Mucosa of gallbladder (tissue), 1 donor: ENCODE data around the gene LIFR. TPM values are rescaled to one million over a fixed set of nuclear protein-coding genes. Genes with fewer than 3 reads are reported as not detected.
"Not testable (repeated sequence)": the region's sequence is repeated elsewhere in the genome, so short reads cannot be mapped to it uniquely, and the experiment has no call there.

Experiments used
- DNase-seq: peaks from one replicate; pipeline ENCODE4 v3.0.0-alpha.2; 2020; ENCODE audit warnings: low spot score
- total RNA-seq: library from RNA; stranded (reverse); gene quantifications from one replicate; pipeline ENCODE4 v1.2.1, GENCODE V29; 2021
- donor health status: DM: no; HTN: no; CAD: no.

Gene LIFR, protein sequence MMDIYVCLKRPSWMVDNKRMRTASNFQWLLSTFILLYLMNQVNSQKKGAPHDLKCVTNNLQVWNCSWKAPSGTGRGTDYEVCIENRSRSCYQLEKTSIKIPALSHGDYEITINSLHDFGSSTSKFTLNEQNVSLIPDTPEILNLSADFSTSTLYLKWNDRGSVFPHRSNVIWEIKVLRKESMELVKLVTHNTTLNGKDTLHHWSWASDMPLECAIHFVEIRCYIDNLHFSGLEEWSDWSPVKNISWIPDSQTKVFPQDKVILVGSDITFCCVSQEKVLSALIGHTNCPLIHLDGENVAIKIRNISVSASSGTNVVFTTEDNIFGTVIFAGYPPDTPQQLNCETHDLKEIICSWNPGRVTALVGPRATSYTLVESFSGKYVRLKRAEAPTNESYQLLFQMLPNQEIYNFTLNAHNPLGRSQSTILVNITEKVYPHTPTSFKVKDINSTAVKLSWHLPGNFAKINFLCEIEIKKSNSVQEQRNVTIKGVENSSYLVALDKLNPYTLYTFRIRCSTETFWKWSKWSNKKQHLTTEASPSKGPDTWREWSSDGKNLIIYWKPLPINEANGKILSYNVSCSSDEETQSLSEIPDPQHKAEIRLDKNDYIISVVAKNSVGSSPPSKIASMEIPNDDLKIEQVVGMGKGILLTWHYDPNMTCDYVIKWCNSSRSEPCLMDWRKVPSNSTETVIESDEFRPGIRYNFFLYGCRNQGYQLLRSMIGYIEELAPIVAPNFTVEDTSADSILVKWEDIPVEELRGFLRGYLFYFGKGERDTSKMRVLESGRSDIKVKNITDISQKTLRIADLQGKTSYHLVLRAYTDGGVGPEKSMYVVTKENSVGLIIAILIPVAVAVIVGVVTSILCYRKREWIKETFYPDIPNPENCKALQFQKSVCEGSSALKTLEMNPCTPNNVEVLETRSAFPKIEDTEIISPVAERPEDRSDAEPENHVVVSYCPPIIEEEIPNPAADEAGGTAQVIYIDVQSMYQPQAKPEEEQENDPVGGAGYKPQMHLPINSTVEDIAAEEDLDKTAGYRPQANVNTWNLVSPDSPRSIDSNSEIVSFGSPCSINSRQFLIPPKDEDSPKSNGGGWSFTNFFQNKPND
- total RNA-seq: 58.0 TPM

DNA sequence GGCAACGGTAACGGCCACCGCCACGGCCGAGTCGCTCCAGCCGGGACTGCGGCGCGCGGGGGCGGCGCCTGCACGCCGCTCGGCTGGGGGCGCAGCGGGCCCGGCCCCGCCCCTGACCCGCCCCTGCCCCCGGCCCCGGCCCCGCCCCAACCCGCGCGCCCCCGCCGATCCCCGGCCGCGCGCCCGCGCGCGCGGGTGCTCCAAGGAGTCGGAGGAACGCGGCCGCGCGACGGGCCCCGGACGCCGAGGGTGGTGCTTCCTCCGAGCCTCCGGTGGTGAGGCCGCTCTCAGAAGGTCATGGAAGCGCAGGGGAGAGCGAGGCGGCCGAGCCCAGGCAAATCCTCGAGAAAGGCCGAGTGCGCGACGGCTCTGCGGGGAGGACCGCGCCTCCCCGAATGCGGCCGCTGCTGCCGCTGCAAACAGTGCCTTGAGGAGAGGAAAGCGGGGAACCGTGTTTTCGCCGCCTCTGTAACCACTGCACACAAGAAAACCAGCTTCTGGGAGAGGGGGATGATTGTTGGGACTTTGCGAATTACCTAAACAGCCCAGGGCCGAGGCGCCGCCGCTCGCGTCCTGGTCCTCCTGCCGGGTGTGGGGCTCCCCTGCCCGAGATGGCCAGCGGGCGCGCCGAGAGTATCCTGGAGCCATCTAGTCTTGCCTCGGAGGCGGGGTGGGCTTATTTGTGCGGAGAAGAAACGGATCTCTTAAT lies at the start of gene LIFR:
TSS of gene LIFR (minus strand) at position 48 of the 709 bp plus-strand sequence. CDS start 25,999 bp downstream, outside the sequence.
- DNase-seq: peak; percentile 80

DNA sequence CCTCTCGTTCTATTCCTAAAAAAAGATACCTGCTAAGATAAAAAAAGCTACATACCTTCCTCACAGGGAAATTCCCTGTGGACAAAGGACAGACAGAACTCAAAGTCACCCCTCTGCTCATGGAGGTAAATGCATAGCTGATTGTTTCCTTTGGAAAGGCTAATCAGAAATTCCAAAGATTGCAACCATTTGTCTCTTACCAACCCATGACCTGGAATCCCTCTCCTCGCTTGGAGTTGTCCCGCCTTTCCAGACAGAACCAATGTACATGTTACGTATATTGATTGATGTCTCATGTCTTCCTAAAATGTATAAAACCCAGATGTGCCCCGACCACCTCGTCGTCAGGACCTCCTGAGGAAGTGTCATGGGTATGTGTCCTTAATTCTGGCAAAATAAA lies 49.2 kb upstream of the LIFR start:
- DNase-seq: no peak

DNA sequence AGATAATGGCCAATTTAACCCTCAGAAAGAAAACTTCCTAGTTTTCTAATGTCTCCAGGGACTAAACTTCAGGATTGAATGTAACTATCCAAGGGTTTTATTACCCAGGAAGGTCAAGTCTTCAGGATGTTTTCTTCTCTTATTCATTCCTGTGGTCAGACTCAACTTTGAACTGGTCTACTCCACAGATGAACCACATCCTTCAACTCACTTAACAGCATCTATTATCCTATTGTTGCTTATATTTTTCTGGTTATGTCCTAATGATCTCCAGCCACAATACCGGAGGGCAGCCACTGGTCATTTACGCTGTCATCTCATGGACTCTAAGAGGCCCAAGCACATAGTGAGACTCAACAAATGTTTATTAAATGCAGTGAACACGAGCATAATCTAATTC lies 47.2 kb upstream of the LIFR start:
- no peak for DNase-seq

DNA sequence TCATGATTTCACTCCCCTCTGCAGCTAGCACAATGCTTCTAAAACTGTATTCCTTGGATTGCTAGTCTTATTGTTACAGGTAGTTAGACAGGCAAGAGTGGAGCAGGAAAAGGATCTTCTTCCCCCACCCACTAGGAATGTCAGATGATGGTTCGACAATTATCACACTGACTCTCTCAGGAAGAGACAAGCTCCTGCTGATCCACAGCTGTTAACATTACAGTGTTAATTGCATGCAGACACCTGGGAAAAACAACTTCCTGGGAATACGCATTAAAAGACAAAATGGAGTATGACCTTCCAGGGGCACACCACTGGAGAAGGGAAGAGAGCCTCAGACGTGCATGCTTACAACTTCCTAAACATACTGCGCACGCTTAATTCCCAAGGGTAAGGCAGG lies 46.2 kb upstream of the LIFR start:
- no peak for DNase-seq

DNA sequence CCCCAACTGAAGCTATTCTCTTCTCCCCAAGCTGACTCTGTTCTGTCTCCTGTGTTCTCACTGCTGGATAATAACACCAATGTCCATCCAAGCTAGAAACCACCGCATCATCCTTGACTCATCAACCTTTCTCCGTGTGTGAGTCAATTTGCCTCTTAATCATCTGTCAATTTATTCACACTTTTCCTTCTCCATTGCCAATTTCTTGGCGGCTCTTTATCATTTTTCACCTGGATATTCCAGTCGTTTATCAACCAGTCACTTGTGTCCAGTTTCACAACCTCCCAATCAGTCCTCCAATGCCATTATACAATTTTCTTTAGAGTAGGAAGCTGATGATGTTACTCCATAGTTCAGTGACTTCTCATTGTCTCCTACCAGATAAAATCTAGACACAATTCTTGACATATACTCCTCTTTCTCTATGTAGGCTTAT lies 45.4 kb upstream of the LIFR start:
- DNase-seq: no peak

DNA sequence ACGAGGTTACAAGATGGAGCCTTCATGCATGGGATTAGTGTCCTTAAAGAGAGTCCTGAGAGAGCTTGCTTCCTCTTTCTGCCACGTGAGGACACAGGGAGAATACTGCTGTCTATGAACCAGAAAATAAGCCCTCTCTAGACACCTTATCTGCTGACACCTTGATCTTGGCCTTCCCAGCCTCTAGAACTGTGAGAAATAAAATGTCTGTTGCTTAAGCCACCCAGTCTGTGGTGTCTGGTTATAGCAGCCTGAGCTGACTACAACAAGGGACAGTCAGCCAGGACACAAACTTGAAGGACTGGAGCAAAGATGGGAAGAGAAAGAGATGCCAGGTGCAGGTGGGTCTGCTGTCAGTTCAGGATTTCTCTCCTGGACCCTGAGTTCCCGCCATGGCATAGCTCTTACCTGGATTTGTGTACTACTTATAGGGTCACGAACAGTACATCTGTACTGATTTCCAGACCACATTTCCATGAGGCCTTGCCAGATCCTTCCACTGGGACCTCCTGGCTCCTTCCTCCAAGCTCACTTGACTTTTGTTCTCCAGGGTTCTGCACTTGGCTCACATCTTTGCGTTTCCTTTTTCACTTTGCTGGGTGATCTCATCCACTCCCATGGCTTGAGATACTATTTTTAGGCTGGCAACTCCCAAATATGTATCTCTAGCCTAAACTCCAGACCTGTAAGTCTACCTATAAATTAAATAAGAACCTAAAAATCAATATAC lies 44.9 kb upstream of the LIFR start:
- no peak for DNase-seq

DNA sequence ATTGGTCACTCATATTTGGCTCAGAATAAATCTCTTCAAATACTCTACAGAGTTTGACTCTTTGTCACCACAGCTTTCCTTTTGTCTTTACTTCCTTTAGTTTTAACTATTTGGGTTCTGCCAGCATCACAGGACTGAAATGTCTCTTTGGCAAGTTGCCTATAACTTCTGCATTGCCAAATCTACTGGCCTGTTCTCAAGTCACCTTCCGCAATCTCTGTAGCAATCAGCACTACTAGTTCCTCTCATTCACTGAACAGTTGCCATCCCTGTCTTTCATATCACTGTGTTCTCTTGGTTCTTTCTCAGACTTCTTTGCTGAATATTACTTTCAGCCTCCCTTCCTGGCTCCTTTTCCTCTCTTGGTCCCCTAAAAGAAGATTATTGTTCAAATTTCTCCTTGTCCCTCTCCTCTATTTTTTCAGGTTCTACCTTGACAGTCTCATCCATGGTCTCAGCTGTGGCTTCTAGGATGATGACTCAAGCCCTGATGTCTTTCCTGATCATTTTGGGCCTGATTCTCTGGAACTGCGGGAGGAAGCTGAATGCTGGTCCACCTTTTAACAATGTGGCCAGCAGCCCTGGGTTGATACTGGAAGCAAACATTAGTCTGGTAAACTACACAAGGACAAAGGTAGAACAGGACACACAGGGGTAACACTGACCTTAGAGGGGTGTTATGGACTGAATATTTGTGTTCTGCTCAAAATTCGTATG lies 44.0 kb upstream of the LIFR start:
- DNase-seq: no peak

DNA sequence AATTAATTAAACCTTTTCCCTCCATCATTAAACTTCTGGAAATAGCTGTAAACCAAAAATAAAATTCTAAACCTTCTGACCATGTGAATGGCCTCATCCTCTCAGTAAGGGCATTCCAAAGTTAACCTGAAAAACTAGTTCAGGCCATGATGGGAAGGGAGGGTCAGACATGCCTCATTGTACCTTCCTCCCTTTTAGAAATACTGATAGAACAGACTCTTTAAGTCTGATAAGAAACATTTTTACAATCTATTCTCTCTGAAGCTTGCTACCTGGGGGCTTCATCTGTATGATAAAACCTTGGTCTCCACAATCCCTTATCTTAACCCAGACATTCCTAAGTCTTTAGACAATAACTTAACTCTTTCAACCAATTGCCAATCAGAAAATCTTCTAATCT lies 43.3 kb upstream of the LIFR start:
- DNase-seq: not testable (repeated sequence)

DNA sequence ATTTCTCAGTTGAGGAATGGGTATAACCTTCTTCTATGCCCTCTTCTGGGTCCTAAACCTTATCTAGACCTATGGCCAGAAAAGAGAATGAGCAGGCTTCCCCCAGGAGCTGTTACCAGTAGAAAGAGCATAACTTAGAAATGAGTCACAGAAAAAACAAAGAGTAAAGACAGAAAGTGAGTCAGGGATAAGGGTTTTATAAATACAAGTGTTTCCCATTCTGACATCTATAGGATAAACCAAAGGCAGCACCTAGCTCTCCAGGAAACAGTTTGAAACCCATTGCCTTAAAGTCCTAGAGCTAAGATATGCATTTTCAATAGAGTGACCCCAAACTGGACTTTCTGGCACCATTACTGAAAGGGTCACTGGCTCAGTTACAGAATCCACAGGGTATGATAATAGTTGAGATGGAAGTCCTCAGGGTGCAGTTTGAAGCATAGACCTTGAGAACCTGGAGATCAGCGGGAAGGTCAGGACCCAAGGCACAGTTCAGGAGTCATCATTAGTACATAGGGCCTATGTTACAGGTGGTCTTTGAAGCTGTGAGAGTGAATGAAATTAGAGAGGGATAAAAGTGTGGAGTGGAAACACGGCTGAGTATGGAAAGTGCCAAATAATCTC lies 42.7 kb upstream of the LIFR start:
- no peak for DNase-seq

DNA sequence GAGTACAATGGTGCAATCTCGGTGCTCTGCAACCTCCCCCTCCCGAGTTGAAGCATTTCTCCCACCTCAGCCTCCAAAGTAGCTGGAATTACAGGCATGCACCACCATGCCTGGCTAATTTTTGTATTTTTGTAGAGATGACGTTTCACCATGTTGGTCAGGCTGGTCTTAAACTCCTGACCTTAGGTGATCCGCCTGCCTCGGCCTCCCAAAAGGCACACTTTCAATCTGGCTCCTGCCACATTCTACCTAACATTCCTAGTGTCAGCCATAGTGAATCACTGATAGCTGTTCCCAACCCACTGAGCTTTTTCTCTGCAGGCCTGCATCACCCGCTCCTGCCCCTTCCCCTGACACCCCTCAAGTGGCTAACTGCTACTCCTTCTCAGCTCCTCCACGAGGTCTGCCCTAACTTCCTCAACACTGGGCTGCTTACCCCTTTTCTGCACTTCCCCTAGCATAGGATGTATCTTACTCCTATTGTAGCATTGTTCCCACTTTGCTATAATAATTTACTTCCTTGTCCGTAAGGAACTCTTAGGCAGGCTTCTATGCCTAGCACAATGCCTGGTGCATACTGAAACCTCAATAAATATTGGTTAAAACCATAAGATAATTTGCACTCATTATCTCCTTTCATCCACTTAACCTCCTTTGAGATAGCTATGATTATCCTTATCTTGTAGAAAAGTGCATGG lies 42.0 kb upstream of the LIFR start:
- no peak for DNase-seq

DNA sequence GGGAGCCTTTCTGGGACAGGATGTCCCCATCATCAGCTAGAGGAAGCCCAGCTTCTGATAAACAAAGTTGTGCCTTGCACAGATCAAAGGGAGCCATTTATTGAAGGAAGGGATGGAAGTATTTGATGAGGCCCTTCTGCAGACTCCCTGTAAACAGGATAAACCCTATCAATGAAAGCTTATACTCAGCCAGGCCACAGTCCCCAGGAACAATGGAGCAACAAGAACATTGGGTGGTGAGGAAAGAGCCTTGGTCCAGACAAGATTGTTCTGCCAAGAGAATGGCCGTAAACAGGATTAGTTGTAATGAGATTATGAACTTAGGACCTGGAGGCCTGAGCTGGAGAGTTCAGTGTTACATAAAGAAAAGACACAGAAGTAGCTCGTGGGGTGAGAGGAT lies 40.5 kb upstream of the LIFR start:
- no peak for DNase-seq

DNA sequence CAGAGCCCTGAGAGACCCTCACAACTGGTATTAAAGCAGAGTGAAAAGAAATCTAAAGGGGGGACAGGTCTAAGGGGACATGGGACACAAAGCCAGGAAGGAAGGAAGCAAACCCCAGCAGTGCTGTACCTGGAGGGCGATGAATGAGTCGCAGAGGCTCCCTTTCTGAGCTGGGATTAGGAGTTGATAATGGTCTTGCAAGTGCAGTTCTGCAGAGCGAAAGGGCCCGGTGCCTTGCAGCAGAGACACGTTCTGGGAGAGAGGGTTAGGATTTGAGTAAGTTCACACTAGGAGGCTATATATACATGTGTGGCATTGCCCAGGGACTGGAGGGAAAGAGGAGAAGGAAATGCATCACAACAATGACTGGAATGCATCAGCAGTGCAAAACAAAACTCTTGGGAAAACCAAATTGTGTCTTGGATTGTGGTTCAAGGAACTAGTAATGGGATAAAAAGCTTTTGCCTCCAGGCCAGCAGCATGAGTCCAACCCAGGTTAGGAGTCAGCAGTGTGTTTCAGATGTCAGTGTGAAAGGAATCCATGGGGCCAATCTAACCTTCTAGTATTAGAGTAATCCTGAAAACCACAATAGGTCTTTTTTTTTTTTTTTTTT lies 38.8 kb upstream of the LIFR start:
- DNase-seq: no peak

DNA sequence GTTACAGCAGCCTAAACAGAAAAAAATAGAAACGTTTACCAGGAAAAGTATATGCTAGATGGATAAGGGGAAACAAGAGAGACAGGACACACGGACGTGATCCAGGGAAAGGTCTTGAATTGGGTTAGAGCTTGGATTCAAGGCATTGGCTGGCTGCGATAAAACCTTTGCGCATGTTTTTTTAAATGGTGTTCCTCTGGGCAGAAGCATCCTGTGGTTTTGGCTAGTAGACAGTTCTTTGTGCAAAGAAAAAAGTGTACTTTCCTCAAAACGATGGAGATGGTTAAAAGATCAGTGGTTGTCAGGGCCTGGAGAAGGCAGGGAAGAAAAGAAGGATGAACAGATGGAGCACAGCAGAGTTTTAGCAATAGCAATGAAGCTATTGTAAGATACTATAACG lies 37.5 kb upstream of the LIFR start:
- no peak for DNase-seq

DNA sequence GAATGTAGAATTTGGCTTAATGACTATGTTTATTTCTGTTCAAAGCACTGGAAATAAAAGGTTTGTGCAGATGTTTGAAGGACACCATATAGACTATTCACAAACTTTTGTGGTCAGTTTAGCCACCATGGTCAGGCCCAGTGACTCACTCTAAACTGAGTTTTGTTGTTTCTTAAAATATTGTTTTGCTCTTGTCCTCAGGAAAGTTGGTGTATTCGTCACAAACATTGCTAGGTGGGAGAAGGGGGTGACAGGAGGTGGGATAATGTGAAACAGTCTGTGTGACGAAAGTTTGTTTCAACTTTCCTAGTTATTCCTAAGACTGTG lies 35.0 kb upstream of the LIFR start:
- DNase-seq: no peak

DNA sequence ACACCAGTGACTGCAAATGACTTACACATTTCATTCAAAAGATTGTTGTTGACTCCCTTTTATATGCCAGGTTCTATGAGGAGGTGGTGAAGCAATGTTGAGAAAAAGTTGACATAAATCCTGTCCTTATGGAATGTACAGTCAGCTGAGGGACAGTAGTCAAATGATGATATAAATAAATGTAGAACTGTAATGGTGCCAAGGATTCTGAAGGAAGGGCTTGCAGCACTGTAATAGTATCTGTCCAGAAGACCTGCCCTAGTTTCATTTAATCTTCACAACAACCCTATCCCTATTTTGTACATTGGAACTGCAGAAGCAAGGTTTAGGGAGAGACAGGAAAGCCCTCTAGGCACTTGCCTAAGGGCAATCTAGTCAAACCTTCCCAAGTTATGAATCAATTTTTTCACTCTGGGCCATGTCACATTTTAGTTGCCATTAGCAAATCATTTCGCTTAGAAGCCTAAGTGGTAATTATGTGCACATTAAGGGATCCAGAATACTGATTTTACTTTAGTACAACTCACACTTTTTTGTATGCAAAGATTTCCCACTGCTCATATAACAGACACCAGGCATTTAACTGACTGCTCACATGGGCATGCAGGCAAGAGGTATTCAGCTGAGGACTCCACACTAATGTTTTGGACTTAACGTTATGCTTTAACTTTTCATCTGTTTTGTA lies 34.5 kb upstream of the LIFR start:
- no peak for DNase-seq

DNA sequence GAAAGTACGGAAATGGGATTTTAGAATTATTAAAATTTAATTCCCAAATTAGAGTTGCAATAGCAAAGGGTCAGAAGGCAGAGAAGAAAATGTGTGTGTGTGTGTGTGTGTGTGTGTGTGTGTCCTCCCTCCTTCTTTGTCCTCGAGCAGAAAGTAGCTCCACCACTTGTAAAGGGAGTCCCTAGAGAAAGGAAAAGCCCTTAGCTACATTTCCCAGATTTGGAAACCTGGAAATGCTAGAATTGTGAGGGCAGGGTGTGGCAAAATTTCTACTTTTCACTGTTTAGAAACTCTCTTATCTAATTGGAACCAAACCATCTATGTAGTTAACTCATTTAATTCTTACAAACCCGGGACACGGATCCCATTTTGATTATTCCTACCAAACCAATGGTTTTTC lies 33.2 kb upstream of the LIFR start:
- no peak for DNase-seq

DNA sequence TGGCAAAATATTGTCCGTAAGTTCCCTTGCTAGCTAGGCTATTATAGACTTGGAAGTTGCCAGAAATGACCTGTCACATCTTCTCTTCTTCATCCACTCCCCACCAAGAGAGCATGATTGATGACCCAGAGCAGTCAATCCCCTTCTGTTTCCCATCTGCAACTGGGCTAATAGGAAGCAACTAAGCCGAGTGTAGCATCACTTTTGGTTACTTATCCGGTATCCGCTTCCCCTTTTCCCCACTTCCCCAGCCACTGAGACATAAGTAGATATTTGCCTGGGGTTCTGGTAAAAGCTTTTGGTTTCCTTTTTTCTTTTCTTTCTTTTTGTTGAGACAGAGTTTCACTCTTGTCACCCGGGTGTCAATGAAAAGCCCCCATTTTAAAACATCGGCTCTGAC lies 29.4 kb upstream of the LIFR start:
- no peak for DNase-seq

DNA sequence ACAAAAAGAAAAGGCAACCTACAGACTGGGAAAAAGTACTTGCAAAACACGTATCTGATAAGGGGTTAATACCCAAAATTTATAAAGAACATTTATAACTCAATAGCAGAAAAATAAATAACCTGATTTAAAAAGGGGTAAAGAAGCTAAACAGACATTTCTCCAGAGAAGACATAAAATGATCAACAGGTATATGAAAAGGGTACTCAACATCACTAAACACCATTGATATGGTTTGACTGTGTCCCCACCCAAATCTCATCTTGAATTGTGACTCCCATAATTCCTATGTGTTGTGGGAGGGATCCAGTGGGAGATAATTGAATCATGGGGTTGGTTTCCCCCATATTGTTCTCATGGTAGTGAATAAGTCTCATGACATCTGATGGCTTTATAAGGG lies 27.1 kb upstream of the LIFR start:
- DNase-seq: no peak

DNA sequence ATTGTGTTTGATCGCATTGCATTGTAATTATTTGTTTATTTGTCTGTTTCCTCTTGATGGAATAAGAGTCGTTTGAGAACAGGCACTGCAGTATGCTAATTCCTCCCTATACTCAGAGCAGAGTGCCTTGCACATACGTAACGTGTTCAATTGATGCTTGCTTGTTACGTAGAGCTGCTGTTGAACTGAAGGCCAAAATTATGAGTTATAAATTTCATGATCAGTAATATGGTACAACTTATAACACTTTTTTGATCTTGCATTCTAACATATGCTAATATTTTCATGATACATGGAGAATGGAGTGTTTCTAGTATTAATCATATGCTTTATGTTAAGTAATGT lies 26.5 kb upstream of the LIFR start:
- no peak for DNase-seq
